UCSD-AML1 (cell line): ENCODE data around the gene ZDHHC19.
"Not testable (repeated sequence)": the region's sequence is repeated elsewhere in the genome, so short reads cannot be mapped to it uniquely, and the experiment has no call there.

Experiments used
- DNase-seq: peaks from one replicate; lab custom pipeline; 2025; ENCODE audit not compliant: unreplicated experiment; lab: John Stamatoyannopoulos, UW

Gene ZDHHC19

GRCh38 chr3:196225763-196226364, 14.7 kb upstream of the ZDHHC19 start:
- no peak for DNase-seq

DNA sequence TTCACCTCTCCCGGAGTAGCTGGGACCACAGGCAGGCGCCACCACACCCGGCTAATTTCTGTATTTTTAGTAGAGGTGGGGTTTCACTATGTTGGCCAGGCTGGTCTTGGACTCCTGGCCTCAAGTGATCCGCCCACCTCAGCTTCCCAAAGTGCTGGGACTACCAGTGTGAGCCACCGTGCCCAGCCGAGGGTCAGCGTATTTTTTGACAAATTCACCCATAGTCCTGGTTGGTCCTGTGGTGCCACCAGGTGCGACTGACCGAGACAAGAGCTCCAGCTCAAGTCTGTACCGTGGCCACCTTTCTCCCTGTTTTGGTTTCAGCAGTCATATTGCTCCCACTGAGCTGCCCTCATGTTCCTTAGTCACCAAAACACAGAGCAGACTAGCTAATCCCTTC, 13.9 kb upstream of the ZDHHC19 start:
- no peak for DNase-seq

- DNase-seq: no peak
Measured at GRCh38 chr3:196222876-196223595, 11.8 kb upstream of the ZDHHC19 start.

DNA sequence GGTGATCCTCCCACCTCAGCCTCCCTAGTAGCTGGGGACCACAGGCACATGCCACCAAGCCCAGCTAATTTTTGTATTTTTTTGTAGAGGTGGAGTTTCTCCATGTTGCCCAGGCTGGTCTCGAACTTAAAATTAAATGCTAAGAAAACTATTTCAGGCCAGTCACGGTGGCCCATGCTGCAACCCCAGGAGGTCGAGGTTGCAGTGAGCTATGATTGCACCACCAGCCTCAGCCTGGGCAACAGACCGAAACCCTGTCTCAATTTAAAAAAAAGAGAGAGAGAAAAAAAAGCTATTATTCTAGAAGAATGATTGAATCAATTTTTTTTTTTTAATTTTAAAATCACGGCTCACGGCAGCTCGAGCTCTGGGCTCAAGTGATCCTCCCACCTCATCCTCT, 9.8 kb upstream of the ZDHHC19 start:
- no peak for DNase-seq

GRCh38 chr3:196220587-196220986, 9.4 kb upstream of the ZDHHC19 start:
- DNase-seq: peak; percentile 21

DNA sequence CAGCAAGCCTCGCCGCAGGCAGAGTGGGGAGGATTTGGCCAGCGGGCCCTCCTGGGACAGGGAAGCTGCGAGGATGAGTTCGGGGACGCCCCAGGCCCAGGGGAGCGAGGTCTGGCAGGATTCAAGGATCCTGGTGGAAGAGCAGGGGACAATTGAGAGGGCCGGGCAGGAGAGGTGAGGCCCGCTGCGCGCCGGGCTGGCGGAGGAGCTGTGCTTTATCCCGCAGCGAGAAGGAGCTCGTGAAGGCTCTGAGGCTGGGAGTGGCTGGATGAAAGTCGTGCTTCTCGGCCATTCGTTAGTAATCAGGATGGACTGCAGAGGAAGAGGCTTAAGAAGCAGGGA, 8.7 kb upstream of the ZDHHC19 start:
- DNase-seq: no peak

DNA sequence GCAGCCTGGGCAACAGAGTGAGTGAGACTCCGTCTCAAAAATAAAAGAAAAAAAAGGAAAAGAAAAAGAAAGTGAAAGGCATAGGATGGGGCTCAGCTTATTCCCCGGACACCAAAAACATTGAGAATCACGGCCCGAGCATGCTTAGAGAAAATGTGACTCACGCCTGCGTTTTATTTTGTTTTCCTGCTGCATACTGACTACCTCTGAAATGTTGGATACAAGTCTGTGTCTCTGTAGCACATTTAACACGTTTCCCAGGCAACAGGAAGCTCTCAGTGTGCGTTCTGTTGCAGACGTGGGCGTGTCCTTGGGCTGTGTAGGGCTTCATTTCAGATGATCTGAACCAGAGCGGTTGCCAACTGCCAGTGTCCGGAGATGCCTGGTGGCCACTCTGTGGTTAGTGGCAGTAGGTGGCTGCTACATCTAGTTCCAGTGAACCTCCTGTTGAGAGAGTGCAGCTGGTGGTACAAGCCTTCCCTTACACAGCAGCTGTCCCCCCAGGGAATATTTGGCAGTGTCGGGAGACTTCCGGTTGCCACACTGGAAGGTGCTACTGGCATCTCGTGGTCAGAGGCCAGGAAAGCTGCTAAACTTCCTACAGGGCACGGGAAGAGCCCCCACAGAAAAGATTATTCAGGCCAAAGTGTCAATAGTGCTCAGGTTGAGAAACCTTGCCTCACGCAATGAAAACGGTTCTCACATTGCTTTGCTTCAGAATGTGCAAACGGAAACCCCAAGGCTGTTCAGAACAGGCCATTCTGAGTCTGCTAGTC, 8.2 kb upstream of the ZDHHC19 start:
- DNase-seq: peak; percentile 75

DNA sequence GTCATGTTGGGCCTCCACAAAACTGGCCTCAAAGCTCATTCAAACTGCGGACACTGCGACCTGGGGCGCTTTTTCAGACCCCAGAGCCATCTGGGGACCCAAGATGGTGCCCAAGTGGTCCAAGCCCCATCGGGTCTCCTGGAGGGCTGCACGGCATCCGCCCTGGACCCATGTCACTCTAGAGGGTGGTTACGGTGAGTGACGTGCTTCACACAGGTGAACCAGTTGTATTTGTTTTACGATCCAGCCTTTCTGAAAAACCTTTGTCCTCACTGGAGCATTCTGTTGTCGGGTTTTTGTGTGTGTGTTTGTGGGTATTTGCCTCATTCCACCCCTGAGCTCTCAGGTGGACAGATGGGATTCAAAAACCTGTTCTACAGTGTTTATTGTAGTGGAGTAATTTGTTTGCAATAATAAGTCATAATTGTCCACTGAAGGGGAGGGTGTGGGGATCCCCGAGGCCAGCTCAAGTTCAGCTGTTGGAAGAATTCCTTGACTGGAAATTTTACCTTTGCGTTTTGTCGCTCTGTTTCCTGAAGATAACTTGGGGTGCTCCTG, 7.0 kb upstream of the ZDHHC19 start:
- no peak for DNase-seq

GRCh38 chr3:196217307-196218154, 6.3 kb upstream of the ZDHHC19 start:
- DNase-seq: no peak

GRCh38 chr3:196216681-196217211, 5.5 kb upstream of the ZDHHC19 start:
- DNase-seq: no peak

- DNase-seq: no peak
Measured at GRCh38 chr3:196216089-196216564, 4.9 kb upstream of the ZDHHC19 start, which contains the start of gene SLC51A. Gene SLC51A, plus strand, starts transcription at chr3:196216534. Its CDS starts 179 bp downstream, at chr3:196216713.

DNA sequence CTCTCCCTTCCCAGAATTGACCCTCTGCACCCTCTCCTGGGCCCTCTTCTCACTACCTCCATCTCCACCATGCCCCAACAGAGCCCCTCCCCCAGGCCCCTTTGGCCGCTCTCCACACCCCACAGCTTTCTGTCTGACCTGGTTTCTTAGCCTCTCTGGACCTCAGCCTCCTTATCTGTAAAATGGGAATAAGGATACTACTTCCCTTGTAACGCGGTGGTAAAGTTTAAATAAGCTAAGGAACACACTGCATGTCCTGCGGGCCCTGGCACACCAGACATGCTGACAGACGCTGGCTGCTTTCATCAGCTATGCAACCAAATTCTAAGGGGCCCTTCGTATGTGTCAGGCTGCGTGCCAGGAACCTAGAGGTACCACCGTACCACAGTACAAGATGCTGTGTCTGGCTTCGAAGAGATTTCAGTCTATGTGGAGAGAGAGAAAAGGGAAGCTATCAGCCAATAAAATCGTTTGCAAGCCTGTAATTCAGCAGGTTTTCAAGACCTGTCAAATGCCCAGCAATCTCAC, 4.4 kb upstream of the ZDHHC19 start:
- DNase-seq: no peak

DNA sequence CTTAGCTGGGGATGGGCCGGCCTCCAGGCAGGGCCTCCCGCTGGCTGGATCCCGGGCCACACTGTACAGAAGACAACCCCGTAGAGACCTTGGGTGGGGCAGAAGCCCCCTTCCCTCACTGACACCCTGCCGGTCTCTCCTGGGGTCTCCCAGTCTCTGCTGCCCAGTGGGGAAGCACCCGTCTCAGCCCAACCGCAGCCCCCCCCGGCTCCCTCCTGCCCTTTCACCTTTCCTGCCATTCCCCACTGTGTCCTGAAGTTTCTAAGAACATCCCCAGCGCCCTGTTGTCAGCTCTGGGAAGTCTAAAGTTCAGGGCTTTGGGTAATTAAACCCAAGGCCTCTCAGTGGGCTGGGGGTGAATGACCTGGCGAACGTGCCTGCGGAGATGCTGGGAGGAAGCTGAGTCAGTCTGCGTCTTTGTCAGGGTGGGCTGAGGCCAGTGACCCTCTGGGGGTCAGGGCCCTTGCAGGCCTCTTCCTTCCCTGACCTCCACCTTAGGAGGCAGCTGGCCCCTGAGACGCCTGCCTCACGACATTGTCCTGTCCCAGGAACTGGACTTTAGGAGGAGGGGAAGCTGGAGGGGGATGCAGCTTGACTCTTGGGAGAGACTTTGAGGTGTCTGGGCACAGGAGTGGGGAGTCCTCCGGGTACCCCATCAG, 3.7 kb upstream of the ZDHHC19 start:
- DNase-seq: no peak

GRCh38 chr3:196209944-196210672, 1.1 kb downstream of the ZDHHC19 start:
- not testable (repeated sequence) for DNase-seq

DNA sequence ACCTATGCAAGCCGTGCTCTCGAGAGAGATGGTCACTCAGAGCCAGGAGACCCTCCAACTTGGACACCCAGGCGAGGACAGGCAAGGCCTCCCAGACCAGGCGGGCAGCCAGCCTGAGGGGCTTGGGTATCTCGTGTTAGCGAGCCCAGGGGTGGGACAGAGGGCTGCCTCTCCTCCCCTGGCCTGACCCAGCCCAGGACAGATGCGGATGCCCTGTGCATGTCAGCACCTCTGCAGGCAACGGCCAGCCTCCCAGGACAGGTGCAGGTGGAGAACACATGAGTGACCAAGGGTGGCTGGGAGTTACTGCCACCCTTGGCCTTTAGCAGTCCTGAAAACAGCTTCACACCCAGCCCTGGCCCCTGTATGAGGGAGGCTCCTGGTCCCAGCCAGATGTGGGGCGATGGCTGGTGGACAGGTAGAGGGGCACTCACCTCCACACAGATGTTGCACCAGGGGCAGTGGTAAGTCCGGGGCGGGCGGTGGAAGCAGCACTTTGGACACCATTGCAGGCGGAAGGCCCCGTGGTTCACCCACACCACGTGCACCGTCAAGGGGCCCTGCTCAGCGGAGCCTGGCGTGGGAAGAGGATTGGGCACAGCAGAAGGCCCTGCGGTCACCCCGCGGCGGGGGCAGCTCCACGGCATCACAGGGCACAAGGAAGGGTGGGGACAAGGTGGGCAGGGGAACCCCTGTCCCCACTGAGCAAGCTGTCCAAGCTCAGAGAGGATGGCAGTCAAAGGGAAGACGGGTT, 2.1 kb downstream of the ZDHHC19 start:
- DNase-seq: no peak

DNA sequence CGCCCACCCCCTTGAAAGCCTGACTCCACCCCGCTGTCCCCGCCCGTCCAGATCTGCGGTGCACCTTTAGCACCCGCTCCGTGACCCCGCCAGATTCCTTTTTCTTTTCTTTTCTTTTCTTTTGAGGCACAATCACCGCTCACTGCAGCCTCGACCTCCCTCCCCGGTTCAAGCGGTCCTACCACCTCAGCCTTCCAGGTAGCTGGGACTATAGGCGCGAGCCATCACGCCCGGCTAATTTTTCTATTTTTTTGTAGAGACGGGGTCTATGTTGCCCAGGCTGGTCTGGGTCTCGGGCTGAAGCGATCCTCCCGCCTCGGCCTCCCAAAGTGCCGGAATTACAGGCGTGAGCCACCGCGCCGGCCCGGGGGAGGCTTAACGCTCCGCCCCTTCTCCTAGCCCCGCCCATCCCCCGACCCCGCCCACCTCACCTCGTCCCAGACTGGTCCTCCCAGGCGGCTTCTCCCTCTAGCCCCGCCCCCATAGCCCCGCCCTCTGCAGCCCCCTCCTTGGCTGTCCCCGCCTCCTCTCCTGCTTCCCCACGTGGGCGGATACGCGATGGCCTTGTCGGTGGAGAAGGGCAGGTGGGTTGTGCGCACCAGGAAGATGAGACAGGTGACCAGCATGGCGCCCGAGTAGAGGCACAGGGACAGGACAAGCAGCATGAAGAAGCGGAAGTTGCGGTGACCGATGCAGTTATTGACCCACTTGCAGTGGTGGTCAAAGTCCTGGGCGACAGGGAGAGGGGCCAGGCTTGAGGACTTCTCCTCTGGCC, 3.2 kb downstream of the ZDHHC19 start:
- DNase-seq: no peak

GRCh38 chr3:196207159-196207832, 3.9 kb downstream of the ZDHHC19 start:
- DNase-seq: no peak
